ENCODE measurements around the gene BNC2.

Gene BNC2

DNA sequence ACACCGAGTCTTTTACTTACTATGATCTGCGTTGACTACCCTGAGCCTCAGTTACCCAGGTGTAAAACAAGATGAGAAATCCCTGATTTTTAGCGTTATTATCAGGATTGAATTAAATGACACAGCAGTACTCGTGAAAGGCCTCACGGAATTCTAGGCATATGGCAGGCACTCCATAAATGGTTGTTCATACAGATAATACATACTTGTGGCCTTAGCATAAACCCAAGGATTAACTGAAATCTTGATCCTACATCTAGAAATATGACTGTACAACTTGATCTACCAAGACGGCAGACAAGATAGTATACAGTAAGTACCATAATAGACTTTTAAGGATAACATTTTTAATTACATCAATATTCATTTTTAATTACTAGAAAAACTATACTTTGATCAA, 409.8 kb downstream of the BNC2 start:
- H3K9me2 ChIP-seq (replicated peaks; ENCODE audit: low read depth, low read length), result no peaks in the 10 kb centered on the region
- no peaks in the 10 kb centered on the region for H3K36me3 ChIP-seq (ENCODE audit: insufficient read depth, low read length)
- no peaks in the 10 kb centered on the region for H3K9me3 ChIP-seq (ENCODE audit: insufficient read depth, low read depth, low read length)
- no peak overlapping the region for H3K4me2 ChIP-seq (ENCODE audit: low read depth, low read length, poor library complexity, severe bottlenecking)
- H4K20me1 ChIP-seq (ENCODE audit: insufficient read depth, low read length, poor library complexity, severe bottlenecking), result no peaks in the 10 kb centered on the region
- no peak overlapping the region for H2AFZ ChIP-seq (ENCODE audit: low read length)
- H3F3A ChIP-seq (ENCODE audit: low read depth), result no peaks in the 10 kb centered on the region
- H3K79me2 ChIP-seq (ENCODE audit: insufficient read depth, low read length), result no peaks in the 10 kb centered on the region
- H3K4me1 ChIP-seq (ENCODE audit: insufficient read depth, low read length, poor library complexity, severe bottlenecking), result no peaks in the 10 kb centered on the region
- no peak overlapping the region for H3K4me3 ChIP-seq (ENCODE audit: low read length, poor library complexity, severe bottlenecking)
- H3K27me3 ChIP-seq (ENCODE audit: insufficient read depth, low read length, poor library complexity, severe bottlenecking), result no peaks in the 10 kb centered on the region
- no peak overlapping the region for H3K9ac ChIP-seq (ENCODE audit: low read depth, low read length, poor library complexity, severe bottlenecking)
- TF ChIP-seq, protein P1, sequence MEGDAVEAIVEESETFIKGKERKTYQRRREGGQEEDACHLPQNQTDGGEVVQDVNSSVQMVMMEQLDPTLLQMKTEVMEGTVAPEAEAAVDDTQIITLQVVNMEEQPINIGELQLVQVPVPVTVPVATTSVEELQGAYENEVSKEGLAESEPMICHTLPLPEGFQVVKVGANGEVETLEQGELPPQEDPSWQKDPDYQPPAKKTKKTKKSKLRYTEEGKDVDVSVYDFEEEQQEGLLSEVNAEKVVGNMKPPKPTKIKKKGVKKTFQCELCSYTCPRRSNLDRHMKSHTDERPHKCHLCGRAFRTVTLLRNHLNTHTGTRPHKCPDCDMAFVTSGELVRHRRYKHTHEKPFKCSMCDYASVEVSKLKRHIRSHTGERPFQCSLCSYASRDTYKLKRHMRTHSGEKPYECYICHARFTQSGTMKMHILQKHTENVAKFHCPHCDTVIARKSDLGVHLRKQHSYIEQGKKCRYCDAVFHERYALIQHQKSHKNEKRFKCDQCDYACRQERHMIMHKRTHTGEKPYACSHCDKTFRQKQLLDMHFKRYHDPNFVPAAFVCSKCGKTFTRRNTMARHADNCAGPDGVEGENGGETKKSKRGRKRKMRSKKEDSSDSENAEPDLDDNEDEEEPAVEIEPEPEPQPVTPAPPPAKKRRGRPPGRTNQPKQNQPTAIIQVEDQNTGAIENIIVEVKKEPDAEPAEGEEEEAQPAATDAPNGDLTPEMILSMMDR (conservative IDR thresholded peaks at IDR 0.05; ENCODE audit: low read length), result no peak
- no peak for TF ChIP-seq EZH2phosphoT487 (IDR thresholded peaks at IDR 0.05; ENCODE audit: borderline replicate concordance)

DNA sequence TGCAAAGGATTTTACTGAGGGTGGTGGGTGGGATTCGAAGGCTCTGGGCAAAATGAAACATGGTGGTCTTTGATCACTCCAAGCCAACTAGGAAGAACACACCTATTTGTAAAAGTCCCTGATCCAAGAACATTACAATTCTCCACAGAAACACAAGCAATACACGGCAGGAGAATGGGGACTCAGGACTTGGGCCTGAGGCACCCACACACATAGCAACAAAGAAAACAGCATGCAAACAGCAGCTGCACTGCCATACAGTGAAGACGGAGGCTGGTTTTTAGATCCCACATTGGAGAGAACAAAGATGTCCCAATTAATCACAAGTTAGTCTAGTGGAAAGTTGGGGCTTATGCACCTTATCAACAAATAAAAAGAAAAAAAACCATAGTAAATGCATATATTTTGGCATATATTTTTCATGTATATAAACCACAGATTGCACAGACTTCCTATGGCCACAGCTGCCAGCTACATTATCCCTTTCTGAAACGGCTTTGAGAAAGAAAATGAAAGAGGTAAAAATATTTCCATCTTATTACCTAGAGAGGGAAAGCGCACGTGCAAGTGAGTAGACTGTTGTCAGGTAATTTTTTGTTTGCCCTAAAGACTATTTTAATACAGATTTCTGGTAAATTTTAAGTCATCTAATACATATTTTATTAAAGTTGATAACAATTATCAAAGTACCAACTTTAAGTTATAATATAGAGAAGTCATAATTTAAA, 410.9 kb downstream of the BNC2 start:
- no peak overlapping the region for H2AFZ ChIP-seq (ENCODE audit: low read length)
- H3K36me3 ChIP-seq (ENCODE audit: insufficient read depth, low read length), result no peaks in the 10 kb centered on the region
- H3K9me2 ChIP-seq (replicated peaks; ENCODE audit: low read depth, low read length), result no peaks in the 10 kb centered on the region
- no peak overlapping the region for H3K4me3 ChIP-seq (ENCODE audit: low read length, poor library complexity, severe bottlenecking)
- H3K27me3 ChIP-seq (ENCODE audit: insufficient read depth, low read length, poor library complexity, severe bottlenecking), result no peaks in the 10 kb centered on the region
- no peak overlapping the region for H3K9ac ChIP-seq (ENCODE audit: low read depth, low read length, poor library complexity, severe bottlenecking)
- no peaks in the 10 kb centered on the region for H3K9me3 ChIP-seq (ENCODE audit: insufficient read depth, low read depth, low read length)
- H3K4me2 ChIP-seq (ENCODE audit: low read depth, low read length, poor library complexity, severe bottlenecking), result no peak overlapping the region
- H3K4me1 ChIP-seq (ENCODE audit: insufficient read depth, low read length, poor library complexity, severe bottlenecking), result no peaks in the 10 kb centered on the region
- no peaks in the 10 kb centered on the region for H4K20me1 ChIP-seq (ENCODE audit: insufficient read depth, low read length, poor library complexity, severe bottlenecking)
- H3K79me2 ChIP-seq (ENCODE audit: insufficient read depth, low read length), result no peaks in the 10 kb centered on the region
- no peaks in the 10 kb centered on the region for H3F3A ChIP-seq (ENCODE audit: low read depth)
- no peak for TF ChIP-seq EZH2phosphoT487 (IDR thresholded peaks at IDR 0.05; ENCODE audit: borderline replicate concordance)
- TF ChIP-seq, protein P1 (conservative IDR thresholded peaks at IDR 0.05; ENCODE audit: low read length), result no peak

DNA sequence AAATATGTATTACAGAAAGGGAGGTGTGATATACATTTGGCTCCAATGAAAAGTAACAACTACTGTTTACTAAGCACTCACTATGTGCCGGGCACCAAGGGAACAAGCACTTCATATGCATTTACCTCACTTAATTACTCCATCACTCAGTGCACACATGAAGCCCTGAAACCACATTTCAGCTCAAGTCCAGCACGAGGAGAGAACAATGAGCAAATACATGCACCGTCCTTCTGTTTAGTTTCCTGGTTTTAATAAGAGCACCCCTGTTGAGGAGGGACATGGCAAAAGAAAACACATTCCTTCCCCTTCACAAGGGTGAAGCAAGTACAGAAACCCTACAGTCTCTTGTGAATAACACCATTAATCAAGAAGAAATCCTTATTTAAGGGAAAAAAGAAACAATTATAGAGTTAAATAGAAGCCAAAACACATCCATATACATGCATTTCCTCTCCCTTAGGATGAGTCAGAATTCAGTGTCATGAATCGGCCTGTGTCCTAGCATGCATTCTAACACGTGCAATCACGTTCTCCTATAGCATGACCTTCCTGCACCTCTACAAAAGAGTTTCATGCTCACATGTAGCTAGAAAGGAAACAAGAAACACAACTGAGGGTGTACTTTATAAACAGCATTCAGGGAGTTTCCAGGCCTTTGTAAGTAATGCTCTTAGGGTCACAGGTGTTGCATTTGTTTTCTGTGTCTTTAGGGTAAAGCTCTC, 411.6 kb downstream of the BNC2 start:
- H3K9ac ChIP-seq (ENCODE audit: low read depth, low read length, poor library complexity, severe bottlenecking), result no peak overlapping the region
- H3K27me3 ChIP-seq (ENCODE audit: insufficient read depth, low read length, poor library complexity, severe bottlenecking), result no peaks in the 10 kb centered on the region
- H3K4me1 ChIP-seq (ENCODE audit: insufficient read depth, low read length, poor library complexity, severe bottlenecking), result no peaks in the 10 kb centered on the region
- no peaks in the 10 kb centered on the region for H4K20me1 ChIP-seq (ENCODE audit: insufficient read depth, low read length, poor library complexity, severe bottlenecking)
- no peak overlapping the region for H3K4me2 ChIP-seq (ENCODE audit: low read depth, low read length, poor library complexity, severe bottlenecking)
- H3K9me3 ChIP-seq (ENCODE audit: insufficient read depth, low read depth, low read length), result no peaks in the 10 kb centered on the region
- no peaks in the 10 kb centered on the region for H3K79me2 ChIP-seq (ENCODE audit: insufficient read depth, low read length)
- H3K36me3 ChIP-seq (ENCODE audit: insufficient read depth, low read length), result no peaks in the 10 kb centered on the region
- H3K9me2 ChIP-seq (replicated peaks; ENCODE audit: low read depth, low read length), result no peaks in the 10 kb centered on the region
- H3K4me3 ChIP-seq (ENCODE audit: low read length, poor library complexity, severe bottlenecking), result no peak overlapping the region
- H2AFZ ChIP-seq (ENCODE audit: low read length), result no peak overlapping the region
- no peak for TF ChIP-seq EZH2phosphoT487 (IDR thresholded peaks at IDR 0.05; ENCODE audit: borderline replicate concordance)
- TF ChIP-seq, protein P1 (conservative IDR thresholded peaks at IDR 0.05; ENCODE audit: low read length), result no peak
- no peaks in the 10 kb centered on the region for H3F3A ChIP-seq (ENCODE audit: low read depth)

Data from Loucy (cell line).